ENCODE data around the gene PPM1N.

Gene PPM1N

GRCh38 chr19:45498411-45499195, at the start of gene PPM1N:
Gene PPM1N (plus strand): TSS chr19:45498443. CDS start chr19:45498473, 30 bp downstream.
- peak in 1 of 2 donors; percentile 52 for DNase-seq

- DNase-seq, result no peak
Observed at GRCh38 chr19:45448887-45449299, 49.4 kb upstream of the PPM1N start.

GRCh38 chr19:45450012-45450333, 48.3 kb upstream of the PPM1N start:
- DNase-seq, result no peak

GRCh38 chr19:45451131-45451849, 47.0 kb upstream of the PPM1N start:
- peak; percentile 33 to 34 for DNase-seq

GRCh38 chr19:45451850-45452387, 46.3 kb upstream of the PPM1N start:
- no peak for DNase-seq

- DNase-seq, result peak in 1 of 2 donors; percentile 39
Observed at GRCh38 chr19:45455707-45456499, 42.3 kb upstream of the PPM1N start.

- no peak for DNase-seq
Observed at GRCh38 chr19:45456500-45456815, 41.8 kb upstream of the PPM1N start.

GRCh38 chr19:45457776-45458175, 40.5 kb upstream of the PPM1N start:
- no peak for DNase-seq

GRCh38 chr19:45460807-45461347, 37.4 kb upstream of the PPM1N start:
- no peak for DNase-seq

GRCh38 chr19:45462174-45462573, 36.1 kb upstream of the PPM1N start:
- no peak for DNase-seq

- DNase-seq, result no peak
Observed at GRCh38 chr19:45463241-45463640, 35.0 kb upstream of the PPM1N start.

GRCh38 chr19:45464274-45464673, 34.0 kb upstream of the PPM1N start:
- no peak for DNase-seq

GRCh38 chr19:45464852-45465441, 33.3 kb upstream of the PPM1N start:
- DNase-seq, result no peak

- no peak for DNase-seq
Observed at GRCh38 chr19:45467115-45467455, 31.2 kb upstream of the PPM1N start.

GRCh38 chr19:45467456-45468158, 30.6 kb upstream of the PPM1N start, which contains the start of gene FOSB:
Gene FOSB (plus strand): TSS chr19:45467996. CDS start chr19:45468587, 591 bp downstream.
- DNase-seq, result peak; percentile 90

- DNase-seq, result no peak
Observed at GRCh38 chr19:45468159-45468651, 30.0 kb upstream of the PPM1N start.

GRCh38 chr19:45468803-45469131, 29.5 kb upstream of the PPM1N start:
- no peak for DNase-seq

GRCh38 chr19:45469132-45469944, 28.9 kb upstream of the PPM1N start:
- DNase-seq, result peak; percentile 88 to 90

GRCh38 chr19:45469945-45470761, 28.1 kb upstream of the PPM1N start:
- DNase-seq, result no peak

GRCh38 chr19:45470762-45471081, 27.5 kb upstream of the PPM1N start:
- DNase-seq, result no peak

All from stimulated activated CD4-positive, alpha-beta T cell treated with anti-CD3 and anti-CD28 coated beads, Interleukin-2, amount 100 ng/mL, for 48 hours (primary cell).